Fibroblast of lung (primary cell): ENCODE results near the gene GAS7. TPM values are rescaled to one million over a fixed set of nuclear protein-coding genes. Genes with fewer than 3 reads are reported as not detected.

ENCODE experiments used
- DNase-seq, 2 donors: peaks; one replicate each; pipeline versions ENCODE4 v3.0.0 to v3.0.0-alpha.2; 2010; ENCODE audit warnings: low read depth in 2 of 2
- H2AFZ ChIP-seq: 2 replicates; pipeline ENCODE4 v1.5.1; 2012; ENCODE audit warnings: low read length, control low read depth, inconsistent platforms
- H3K27ac ChIP-seq: 2 replicates; pipeline ENCODE4 v1.5.1; 2011; ENCODE audit warnings: low read length, control low read depth; ENCODE audit not compliant: insufficient read depth
- H3K27me3 ChIP-seq: 2 replicates; pipeline ENCODE4 v1.5.1; 2011; ENCODE audit warnings: mild to moderate bottlenecking, low read length; ENCODE audit not compliant: control insufficient read depth, insufficient read depth
- H3K36me3 ChIP-seq: 2 replicates; pipeline ENCODE4 v1.5.1; 2011; ENCODE audit warnings: low read length; ENCODE audit not compliant: control insufficient read depth, insufficient read depth
- H3K4me1 ChIP-seq: 2 replicates; pipeline ENCODE4 v1.5.1; 2011; ENCODE audit warnings: low read length; ENCODE audit not compliant: control insufficient read depth, insufficient read depth; ENCODE audit errors: extremely low read depth
- H3K4me2 ChIP-seq: 2 replicates; pipeline ENCODE4 v1.5.1; 2011; ENCODE audit warnings: low read length, control low read depth; ENCODE audit not compliant: insufficient read depth; ENCODE audit errors: extremely low read depth
- H3K4me3 ChIP-seq, 4 experiments: fragments of 200-600 bp in 1 of 4; sonication (generic) in 1 of 4; replicated peaks in 1 of 4; 2 replicates each; pipeline ENCODE4 v1.5.1; 2011 to 2016; ENCODE audit warnings: low read length in 4 of 4, low read depth in 3 of 4, mild to moderate bottlenecking in 3 of 4, control low read depth in 2 of 4, inconsistent platforms in 1 of 4, mixed read lengths in 1 of 4; ENCODE audit not compliant: insufficient read depth in 1 of 4; ENCODE audit errors: control extremely low read depth in 1 of 4
- H3K79me2 ChIP-seq: 2 replicates; pipeline ENCODE4 v1.5.1; 2012; ENCODE audit warnings: mild to moderate bottlenecking, low read length, inconsistent platforms; ENCODE audit not compliant: control insufficient read depth, insufficient read depth
- H3K9ac ChIP-seq: 2 replicates; pipeline ENCODE4 v1.5.1; 2011; ENCODE audit warnings: mild to moderate bottlenecking, low read length, control low read depth; ENCODE audit not compliant: insufficient read depth
- H3K9me3 ChIP-seq: 2 replicates; pipeline ENCODE4 v1.5.1; 2012; ENCODE audit warnings: low read depth, low read length; ENCODE audit not compliant: control insufficient read depth, insufficient read depth
- H4K20me1 ChIP-seq: 2 replicates; pipeline ENCODE4 v1.5.1; 2011; ENCODE audit warnings: low read length; ENCODE audit not compliant: control insufficient read depth, insufficient read depth; ENCODE audit errors: extremely low read depth
- CTCF ChIP-seq, 2 donors: IDR thresholded peaks in 1 of 2; conservative IDR thresholded peaks in 1 of 2; 1 replicate in 1 of 2; 2 replicates in 1 of 2; pipeline ENCODE4 v1.5.1; 2011 to 2012; ENCODE audit warnings: low read length in 2 of 2, control low read depth in 1 of 2, inconsistent platforms in 1 of 2, low read depth in 1 of 2, mild to moderate bottlenecking in 1 of 2
- EZH2 ChIP-seq: IDR thresholded peaks from 2 replicates; pipeline ENCODE4 v1.5.1; 2012; ENCODE audit warnings: low read length, control low read depth, mild to moderate bottlenecking; ENCODE audit errors: missing control alignments
- polyA minus RNA-seq: library from RNA; depleted of rRNA, polyadenylated mRNA; stranded (reverse); fragments of >200 nt; gene quantifications from 2 replicates; pipeline ENCODE4 v1.2.3, GENCODE V29; 2011; ENCODE audit warnings: low replicate concordance
- polyA plus RNA-seq, 2 donors: library from polyadenylated mRNA; depleted of rRNA in 1 of 2; stranded (reverse) in 1 of 2; unstranded in 1 of 2; fragments of >200 nt; gene quantifications; 2 replicates each; pipeline ENCODE4 v1.2.1, GENCODE V29; 2011 to 2012; ENCODE audit warnings: missing spikeins in 1 of 2
- total RNA-seq: library from RNA; depleted of rRNA; stranded (reverse); fragments of >200 nt; gene quantifications from 2 replicates; pipeline ENCODE4 v1.2.1, GENCODE V29; 2014

The GAS7 gene
- 2.6 and 6.4 TPM in 2 replicates for total RNA-seq
- polyA plus RNA-seq = 0.58 and 5.2 TPM in 2 replicates
- polyA plus RNA-seq (2012) = 0.42 and 4.2 TPM in 2 replicates
- 0.24 and 6.8 TPM in 2 replicates for polyA minus RNA-seq

GRCh38 chr17:10198509-10199249 is at the start of gene GAS7:
Gene GAS7 (minus strand): TSS chr17:10198606.
- DNase-seq = peak in 1 of 2 donors; percentile 8
- Histone ChIP-seq H3K27ac (no peak within 1 kb of the TSS), H3K9ac (no peak within 1 kb of the TSS), H3K36me3 (no peaks in the 10 kb centered on the region), H3K4me1 (no peaks in the 10 kb centered on the region), H3K79me2 (no peaks in the 10 kb centered on the region), H4K20me1 (no peaks in the 10 kb centered on the region), H2AFZ (no peak within 1 kb of the TSS), H3K9me3 (no peaks in the 10 kb centered on the region), H3K4me2 (peak within 1 kb of the TSS; percentile 66), H3K4me3 (peak within 1 kb of the TSS; percentile 27 to 51 (median 38)), H3K27me3 (peaks cover 8% of the 10 kb centered on the region)
- TF ChIP-seq EZH2 (no peak), CTCF (conservative IDR thresholded peaks at IDR 0.05 in 1 of 2, IDR thresholded peaks at IDR 0.05 in 1 of 2; ENCODE audit: low read depth in 1 of 2, low read length in 2 of 2) (no peak)

DNA sequence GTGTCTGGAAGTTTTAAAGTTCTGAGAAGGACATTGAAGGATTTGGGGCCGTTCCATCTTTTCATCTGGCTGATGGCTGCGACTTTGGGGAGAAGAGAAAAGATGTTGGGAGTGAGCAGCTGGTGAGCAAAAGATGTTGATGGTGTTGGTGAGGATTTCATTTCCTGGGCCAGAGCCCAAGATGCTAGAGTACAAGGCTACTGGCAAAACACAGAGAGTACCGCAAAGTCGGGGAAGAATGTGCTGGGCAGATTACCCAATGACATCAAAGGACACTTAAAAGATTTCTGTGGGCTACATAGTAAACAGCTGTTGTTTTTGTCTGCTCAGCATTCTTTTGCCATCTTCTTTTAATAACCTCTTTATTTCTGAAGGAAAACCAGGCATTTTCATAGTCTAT is 49.4 kb upstream of the GAS7 start:
- H3K9me3 ChIP-seq = no peaks in the 10 kb centered on the region
- H3K79me2 ChIP-seq = no peaks in the 10 kb centered on the region
- H4K20me1 ChIP-seq = no peaks in the 10 kb centered on the region
- no peak for TF ChIP-seq EZH2
- TF ChIP-seq CTCF (conservative IDR thresholded peaks at IDR 0.05 in 1 of 2, IDR thresholded peaks at IDR 0.05 in 1 of 2; ENCODE audit: low read depth in 1 of 2, low read length in 2 of 2) = no peak
- H3K4me1 ChIP-seq = no peaks in the 10 kb centered on the region
- no peak overlapping the region for H2AFZ ChIP-seq
- no peak overlapping the region for H3K9ac ChIP-seq
- no peaks in the 10 kb centered on the region for H3K36me3 ChIP-seq
- no peak overlapping the region for H3K4me2 ChIP-seq
- no peak overlapping the region for H3K27ac ChIP-seq
- no peak for DNase-seq
- H3K4me3 ChIP-seq = no peak overlapping the region
- H3K27me3 ChIP-seq = no peaks in the 10 kb centered on the region

DNA sequence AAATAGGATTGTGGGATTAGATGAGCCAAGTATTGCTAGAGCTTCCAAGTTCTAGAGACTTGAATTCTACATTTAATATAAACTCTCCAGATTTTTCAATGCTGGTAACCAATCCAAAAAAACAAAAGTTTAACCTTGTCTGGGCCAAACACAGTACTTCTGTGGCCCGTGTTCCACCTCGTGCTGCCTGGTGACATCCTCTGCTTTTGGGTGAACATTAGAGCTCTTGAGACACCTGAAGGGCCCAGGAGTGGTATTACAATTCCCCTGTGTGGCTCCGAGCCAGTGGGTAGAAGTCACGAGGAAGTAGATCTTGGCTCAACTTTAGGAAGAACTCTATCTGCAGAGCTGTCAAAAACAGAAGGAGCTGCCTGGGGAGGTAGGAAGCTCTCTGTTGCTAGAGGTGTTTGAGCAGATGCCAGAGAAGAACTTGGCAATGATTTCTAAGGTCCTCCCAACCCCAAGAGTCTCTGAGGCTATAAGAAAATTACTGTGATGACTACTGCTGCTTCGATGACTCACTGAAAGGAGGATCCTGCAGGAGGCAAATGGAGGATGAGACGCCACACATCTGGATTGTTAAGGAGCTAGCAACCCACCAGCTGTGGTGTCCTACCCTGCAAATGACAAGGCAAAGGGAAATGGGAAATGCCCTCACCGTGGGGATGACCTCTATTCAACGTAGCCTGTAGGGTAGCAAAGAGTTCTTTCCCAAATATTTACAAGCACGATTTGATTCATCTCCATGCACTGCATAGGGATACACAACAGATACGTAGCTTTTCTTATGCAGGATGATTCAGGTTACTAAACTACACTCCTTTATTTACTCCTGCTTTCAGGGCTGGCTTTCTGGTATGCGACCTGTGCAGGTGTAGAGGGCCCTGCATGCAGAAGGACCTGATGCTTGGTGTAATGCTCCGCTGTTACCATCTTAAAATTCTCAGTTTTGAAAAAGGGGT is 45.8 kb upstream of the GAS7 start:
- no peaks in the 10 kb centered on the region for H3K79me2 ChIP-seq
- no peak overlapping the region for H3K4me2 ChIP-seq
- peak in 1 of 2 donors; percentile 7 for DNase-seq
- no peaks in the 10 kb centered on the region for H3K4me1 ChIP-seq
- H3K36me3 ChIP-seq = no peaks in the 10 kb centered on the region
- H3K27ac ChIP-seq = no peak overlapping the region
- no peak overlapping the region for H3K4me3 ChIP-seq
- no peak overlapping the region for H2AFZ ChIP-seq
- no peak overlapping the region for H3K9ac ChIP-seq
- H3K27me3 ChIP-seq = no peaks in the 10 kb centered on the region
- TF ChIP-seq EZH2 (no peak), CTCF (conservative IDR thresholded peaks at IDR 0.05 in 1 of 2, IDR thresholded peaks at IDR 0.05 in 1 of 2; ENCODE audit: low read depth in 1 of 2, low read length in 2 of 2) (no peak)
- no peaks in the 10 kb centered on the region for H4K20me1 ChIP-seq
- no peaks in the 10 kb centered on the region for H3K9me3 ChIP-seq
